Activated CD8-positive, alpha-beta memory T cell treated with anti-CD3 and anti-CD28 coated beads, Interleukin-2, amount 50 U/mL, for 1 hour (primary cell): Measurements from ENCODE around the gene RAD54L.
"Not testable (repeated sequence)": the region's sequence is repeated elsewhere in the genome, so short reads cannot be mapped to it uniquely, and the experiment has no call there.

Experiments
- DNase-seq: peaks from one replicate; pipeline ENCODE4 v3.0.0-alpha.2; 2020; ENCODE audit errors: extremely low read depth

The RAD54L gene

DNA sequence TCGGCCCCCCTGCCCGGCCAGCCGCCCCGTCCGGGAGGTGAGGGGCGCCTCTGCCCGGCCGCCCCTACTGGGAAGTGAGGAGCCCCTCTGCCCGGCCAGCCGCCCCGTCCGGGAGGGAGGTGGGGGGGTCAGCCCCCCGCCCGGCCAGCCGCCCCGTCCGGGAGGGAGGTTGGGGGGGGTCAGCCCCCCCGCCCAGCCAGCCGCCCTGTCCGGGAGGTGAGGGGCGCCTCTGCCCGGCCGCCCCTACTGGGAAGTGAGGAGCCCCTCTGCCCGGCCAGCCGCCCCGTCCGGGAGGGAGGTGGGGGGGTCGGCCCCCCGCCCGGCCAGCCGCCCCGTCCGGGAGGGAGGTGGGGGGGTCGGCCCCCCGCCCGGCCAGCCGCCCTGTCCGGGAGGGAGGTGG, 5.8 kb upstream of the RAD54L start:
- not testable (repeated sequence) for DNase-seq

DNA sequence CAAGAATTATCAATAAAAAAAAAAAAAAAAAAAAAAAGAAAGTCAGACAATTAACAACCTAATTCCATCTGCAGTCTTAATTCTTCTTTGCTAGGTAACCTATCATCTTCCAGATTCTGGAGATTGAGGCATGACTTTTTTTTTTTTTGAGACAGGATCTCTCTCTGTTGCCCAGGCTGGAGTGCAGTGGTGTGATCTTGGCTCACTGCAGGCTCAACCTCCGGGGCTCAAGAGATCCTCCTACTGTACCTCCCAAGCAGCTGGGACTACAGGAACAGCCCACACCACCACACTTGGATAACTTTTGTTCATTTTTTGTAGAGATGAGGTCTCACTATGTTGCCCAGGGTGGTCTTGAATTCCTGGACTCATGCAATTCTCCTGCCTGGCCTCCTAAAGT, 4.6 kb upstream of the RAD54L start:
- no peak for DNase-seq

DNA sequence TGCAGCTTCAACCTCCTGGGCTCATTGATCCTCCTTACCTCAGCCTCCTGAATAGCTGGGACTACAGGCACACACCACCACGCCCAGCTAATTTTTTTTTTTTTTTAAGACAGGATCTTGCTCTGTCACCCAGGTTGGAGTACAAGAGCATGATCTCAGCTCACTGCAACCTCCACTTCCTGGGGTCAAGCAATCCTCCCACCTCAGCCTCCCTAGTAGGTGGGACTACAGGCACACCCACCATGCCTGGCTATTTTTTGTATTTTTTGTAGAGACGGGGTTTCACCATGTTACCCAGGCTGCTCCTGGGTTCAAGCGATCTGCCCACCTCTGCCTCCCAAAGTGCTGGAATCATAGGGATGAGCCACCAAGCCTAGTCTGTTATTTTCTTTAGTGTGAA, 3.7 kb upstream of the RAD54L start:
- DNase-seq: not testable (repeated sequence)

DNA sequence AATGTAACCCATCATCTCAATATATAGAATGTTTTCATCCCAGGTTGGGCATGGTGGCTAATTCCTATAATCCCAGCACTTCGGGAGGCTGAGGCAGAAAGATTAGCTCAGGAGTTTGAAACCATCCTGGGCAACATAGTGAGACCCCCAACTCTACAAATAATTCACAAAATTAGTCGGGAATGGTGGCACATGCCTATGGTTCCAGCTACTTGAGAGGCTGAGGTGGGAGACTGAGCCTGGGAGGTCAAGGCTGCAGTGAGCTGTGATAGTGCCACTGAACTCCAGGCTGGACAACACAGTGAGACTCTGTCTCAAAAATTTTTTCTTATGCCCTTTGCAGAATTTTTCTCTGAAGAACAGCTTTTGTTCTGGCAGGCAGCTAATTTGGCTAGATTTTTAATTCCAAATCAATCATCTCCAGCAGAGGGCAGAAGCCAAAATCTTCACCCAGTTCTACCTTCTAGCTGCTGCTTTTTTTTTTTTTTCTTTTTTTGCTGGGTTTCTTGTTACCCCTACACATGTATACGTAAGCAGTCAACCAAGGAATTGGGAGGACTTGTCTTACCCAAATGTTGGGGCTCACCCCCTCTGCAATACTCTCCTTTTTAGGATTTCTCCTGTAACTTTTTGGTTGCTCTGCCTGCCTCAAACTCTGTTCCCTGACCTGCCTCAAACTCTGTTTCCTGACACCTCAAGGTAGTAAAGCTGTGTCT, 2.7 kb upstream of the RAD54L start:
- no peak for DNase-seq

DNA sequence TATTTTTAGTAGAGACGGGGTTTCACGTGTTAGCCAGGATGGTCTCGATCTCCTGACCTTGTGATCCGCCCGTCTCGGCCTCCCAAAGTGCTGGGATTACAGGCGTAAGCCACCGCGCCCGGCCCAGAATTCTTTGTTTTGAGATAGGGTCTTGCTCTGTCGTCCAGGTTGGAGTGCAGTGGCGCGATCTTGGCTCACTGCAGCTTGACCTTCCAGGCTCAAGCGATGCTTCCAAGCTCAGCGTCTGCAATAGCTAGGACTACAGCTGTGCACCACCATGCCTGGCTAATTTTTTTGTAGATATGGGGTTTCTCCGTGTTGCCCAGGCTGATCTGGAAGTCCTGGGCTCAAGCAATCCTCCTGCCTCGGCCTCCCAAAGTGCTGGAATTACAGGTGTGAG, 1.4 kb upstream of the RAD54L start:
- DNase-seq: not testable (repeated sequence)

DNA sequence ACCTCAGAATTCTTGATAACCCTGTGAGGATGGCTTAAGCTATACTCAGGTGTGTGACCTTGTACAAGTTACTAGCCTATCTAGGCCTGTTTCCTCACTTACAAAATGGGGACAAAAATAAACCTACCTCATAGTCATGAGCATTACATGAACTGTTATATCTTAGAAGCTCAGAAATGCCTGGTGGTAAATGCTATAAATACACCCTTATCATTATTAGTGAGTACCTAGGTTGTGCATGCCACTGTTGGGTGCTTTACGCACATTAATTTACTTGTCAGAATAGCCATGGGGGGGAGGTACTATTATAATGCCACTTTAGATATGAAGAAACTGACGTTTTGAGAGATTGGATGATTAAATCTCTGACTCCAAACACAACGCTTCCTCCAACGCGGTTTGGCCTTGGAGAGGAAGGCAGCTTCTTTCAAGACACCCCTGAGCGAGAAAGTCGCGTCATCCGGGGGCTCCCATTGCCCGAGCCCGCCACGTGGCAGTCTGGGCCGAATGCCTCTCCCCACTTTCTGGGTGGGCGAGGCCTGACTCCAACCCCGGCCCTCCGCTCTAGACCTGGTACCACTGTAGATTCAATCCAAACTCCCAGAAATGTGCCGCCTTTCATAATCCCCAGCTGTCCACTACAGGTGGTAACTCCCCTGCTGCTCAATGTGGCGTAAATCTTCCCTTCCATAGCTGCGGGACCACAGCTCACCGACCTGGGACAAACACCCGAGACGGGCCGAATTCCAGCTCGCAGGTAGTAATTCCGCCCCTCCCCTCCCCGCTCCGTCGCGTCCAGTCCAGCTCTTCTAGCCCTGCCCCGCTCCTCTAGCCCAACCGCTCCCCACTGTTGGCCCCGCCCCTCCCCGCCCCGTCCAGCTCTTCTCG, 771 bp upstream of the RAD54L start:
- DNase-seq: no peak

DNA sequence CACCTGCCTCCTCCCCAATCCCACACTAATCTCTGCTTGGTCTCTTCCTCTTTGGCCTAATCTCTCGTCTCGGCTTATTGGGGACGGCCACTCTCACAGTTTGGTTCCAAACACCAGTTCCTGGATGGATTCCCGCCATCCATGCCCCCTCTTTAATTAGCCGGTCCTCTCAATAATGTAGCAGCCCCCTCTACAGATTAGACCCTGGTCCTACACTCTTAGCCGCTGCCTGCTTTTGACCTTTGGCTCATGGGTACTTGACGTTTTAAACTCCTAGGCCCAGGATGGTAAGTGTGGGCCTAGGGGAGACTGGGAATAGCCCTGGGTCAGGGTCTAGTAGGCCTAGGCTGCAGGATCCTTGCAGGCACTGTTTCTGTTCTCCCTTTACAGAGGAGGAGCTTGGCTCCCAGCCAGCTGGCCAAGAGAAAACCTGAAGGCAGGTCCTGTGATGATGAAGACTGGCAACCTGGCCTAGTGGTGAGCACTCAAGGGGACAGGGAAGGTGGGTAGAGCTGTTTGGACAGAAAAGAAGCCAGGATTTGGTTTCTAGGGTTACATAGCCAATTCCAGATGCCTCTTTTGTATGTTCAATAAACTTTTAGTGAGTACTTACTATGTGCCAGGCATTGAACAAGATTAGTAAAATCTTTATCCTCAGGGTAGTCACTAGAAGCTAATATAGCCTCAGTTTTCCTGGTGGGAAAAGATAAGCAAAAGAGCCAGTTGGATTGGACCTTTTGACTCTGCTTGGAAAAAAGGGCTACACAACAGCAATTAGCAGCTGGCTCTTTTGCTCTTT, 758 bp downstream of the RAD54L start:
- no peak for DNase-seq

DNA sequence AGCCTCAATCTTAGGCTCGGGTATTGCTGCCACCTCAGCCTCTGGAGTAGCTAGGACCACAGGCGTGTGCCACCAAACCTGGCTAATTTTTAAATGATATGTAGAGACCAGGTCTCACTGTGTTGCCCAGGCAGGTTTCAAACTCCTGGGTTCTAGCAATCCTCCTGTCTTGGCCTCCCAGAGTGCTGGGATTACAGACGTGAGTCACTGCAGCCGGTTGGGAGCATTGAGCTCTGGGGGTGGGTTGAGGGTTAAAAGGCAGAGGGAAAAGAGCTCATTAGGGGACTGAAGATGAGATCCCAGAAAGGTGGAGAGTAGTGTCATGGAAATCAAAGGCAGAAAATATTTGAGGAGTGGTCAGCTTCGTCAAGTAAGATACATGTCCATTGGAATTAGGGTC, 7.1 kb downstream of the RAD54L start:
- no peak for DNase-seq

DNA sequence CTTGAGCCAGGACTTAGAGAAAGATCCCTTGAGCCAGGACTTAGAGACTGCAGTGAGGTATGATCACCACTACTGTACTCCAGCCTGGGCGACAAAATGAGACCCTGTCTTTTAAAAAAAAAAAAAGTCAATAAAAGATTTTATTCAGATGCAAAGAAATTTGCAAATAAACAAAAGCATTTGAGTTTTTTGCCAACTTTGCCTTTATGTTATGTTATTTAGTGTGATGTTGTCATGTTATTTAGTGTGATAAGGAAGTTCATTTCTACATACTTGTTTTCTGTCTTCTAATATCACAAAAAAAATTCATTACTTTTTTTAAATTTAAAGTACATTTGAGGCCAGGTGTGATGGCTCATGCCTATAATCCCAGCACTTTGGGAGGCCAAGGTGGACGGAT, 9.0 kb downstream of the RAD54L start:
- no peak for DNase-seq

DNA sequence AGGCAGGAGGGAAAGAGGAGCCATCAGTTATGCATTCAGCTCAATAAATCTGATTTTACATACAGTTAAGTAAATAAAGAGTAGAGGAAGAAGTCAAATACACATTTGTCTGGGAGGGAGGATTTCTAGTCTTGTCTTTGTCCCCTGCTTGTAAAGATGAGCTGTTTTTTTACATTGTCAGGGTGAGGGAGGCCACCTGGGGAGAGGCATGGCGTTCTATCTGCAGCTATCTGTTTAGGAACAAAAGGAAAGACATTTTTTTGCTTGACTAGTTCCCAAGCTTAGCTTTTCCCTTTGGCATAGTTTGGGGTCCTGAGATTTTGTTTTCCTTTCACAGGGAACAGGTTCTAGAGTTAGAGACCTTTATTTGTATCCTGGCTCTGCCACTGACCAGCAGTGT, 14.9 kb downstream of the RAD54L start:
- no peak for DNase-seq

DNA sequence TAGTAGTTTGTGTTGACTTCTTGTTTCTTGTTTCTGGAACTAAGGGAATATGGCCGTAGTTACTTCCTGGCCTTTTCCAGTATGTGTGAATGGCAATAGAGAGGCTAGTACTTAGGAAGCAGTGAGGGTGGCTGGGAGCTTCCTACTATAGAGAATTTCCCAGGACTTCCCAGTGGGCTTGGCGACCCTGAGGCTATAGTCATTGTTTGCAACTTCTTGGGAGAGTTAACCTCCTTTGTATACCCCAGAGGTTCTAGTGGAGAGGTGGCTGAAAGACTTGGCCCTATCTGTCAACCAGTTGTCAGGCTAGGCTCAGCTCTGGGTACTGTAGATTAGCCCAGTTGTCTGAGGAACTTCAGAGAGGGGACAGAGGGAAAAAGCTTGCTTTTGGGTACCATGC, 15.6 kb downstream of the RAD54L start:
- DNase-seq: no peak

DNA sequence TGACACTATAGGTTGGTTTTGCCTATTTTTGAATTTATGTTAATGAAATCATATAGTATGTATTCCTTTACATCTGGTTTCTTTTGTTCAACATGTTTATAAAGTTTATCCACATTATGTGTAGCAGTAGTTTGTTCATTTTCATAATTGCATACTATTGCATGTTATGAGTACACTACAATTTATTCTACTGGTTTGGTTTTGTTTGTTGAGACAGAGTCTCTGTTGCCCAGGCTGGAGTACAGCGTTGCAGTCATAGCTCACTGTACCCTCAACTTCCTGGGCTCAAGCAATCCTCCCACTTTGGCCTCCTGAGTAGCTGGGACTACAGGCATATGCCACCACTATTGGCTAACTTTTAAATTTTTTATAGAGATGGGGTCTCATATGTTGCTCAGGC, 21.0 kb downstream of the RAD54L start:
- DNase-seq: no peak

DNA sequence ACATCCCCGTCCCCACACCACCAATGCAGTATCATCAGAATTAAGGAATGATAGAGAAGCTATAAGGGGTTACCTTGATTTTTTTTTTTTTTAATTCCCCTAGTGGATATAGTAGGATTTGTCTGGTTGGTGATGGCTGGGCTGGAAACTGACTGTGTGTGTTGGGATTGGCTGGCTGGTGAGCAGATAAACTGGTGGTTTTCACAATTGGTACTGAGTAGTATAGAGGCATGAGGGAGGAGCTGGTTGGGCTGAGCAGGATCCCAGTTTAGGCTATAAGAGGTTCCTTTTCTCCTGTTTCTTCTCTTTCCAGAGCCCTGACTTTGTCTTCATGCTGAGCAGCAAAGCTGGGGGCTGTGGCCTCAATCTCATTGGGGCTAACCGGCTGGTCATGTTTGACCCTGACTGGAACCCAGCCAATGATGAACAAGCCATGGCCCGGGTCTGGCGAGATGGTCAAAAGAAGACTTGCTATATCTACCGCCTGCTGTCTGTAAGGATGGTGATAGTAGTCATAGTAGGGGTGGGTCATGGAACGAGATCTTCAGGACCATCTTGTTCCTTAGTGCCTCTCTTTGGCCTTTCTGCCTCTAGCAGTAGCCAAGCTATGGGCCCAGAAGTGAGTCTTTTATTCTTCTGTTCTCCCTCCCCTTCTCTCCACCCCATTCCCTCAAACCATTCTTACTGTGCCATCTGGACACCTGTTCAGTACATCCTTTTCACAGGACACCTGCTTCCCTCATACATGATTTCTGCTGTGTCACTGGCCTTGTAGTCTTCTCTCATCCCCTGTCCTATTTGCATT, 26.9 kb downstream of the RAD54L start:
- no peak for DNase-seq

DNA sequence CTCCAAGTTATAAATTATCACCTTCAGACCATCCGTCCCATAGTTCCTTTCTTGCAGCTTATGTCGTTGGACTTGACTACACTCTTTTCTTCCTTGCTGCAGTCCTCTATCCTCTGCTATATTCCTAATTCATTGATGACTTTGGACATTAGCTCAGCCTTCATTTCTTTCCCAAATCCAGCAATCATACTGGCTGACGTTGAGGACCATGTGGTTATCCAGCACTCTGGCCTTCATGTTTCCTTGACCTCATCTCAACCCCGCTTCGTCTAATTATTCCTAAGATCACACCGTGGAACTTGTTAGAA, 27.4 kb downstream of the RAD54L start:
- DNase-seq: no peak

DNA sequence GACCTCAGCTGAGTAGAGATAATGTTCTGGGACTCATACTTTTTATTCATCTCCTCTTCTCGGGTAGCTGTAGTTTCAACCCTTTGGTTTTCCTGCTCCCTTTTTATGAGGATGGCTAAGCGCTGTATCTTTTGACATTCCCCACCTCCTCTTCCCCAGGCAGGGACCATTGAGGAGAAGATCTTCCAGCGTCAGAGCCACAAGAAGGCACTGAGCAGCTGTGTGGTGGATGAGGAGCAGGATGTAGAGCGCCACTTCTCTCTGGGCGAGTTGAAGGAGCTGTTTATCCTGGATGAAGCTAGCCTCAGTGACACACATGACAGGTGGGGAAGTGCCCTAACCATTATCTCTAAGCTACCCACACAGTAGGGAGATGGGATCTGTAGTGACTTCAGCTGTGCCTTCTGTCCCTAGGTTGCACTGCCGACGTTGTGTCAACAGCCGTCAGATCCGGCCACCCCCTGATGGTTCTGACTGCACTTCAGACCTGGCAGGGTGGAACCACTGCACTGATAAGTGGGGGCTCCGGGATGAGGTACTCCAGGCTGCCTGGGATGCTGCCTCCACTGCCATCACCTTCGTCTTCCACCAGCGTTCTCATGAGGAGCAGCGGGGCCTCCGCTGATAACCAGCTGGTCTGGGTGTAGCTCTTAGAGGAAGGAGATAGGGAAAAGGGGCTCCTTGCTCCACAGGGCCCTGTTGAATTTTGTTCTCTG, 30.3 kb downstream of the RAD54L start:
- no peak for DNase-seq

DNA sequence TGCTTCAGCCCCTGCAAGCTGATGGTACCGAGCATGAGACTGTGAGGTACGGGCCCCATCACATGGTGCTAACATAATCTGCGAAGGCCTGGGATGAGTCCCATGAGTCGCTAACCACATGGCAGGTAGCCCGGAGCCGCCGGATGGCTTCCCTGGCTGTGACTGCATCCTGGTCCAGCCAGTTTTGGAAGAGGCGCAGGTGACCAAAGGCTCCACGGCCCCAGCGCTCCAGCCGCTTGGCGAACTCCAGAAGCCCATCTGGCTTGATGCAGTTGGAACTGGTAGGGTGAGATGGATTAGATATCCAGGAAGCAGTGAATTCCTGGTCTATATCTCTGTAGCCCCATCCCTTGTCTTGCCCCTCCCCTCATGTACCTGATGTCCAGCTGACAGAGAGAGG, 31.2 kb downstream of the RAD54L start:
- DNase-seq: no peak

DNA sequence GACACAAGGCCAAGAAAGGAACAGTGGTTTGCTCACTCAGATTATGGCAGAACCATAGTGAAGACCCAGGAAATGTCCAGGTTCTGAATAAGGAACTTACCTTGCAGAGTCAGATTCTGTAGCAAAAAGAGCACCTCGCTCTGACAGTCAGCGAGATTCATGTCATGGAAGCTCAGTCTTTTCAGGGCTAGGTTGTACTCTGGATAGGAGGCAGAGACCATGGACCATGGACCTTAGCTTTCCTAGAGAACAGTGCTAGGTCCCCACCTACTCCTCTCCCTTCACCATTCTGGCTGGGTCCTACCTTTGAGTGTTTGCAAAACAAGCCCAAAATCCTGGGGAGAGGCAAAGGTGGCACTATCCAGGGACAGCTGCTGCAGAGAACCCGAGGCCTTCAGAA, 32.5 kb downstream of the RAD54L start:
- DNase-seq: no peak

DNA sequence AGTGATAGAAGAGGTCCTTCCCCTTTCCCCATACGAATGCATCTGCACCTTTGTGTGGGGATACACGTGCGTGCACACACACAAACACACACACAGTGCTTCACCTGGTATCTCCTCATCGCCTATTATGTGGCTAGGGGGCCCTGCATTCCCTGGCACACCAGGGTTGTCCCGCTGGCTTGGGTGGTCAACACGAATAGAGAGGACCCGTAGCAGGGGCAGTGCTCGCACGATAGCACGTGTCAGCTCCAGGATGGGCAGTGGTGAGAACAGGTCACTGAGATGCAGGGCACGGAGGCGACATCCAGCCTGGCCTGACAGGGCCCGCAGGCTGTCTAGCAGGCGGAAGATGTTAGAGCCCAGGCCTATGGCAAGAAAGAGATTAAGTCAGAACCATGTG, 33.5 kb downstream of the RAD54L start:
- no peak for DNase-seq

DNA sequence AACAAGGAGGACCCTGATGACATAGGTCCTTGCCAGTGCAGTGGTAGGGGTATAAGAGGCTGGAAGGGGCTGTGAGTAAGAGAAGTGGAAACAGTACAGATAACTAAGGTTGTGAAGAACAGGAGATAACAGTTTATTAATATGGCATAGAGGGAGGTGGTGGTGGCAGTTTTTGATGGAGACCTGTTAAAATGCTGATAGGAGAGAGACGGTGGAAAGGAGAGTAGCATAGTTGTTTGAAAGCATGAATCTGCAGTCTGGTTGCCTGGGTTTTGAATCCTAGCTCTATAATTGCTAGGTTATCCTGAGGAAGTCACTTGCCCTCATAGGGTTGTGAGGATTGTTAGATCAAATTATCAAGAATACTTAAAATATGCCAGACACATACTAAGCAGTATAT, 36.5 kb downstream of the RAD54L start:
- DNase-seq: no peak

DNA sequence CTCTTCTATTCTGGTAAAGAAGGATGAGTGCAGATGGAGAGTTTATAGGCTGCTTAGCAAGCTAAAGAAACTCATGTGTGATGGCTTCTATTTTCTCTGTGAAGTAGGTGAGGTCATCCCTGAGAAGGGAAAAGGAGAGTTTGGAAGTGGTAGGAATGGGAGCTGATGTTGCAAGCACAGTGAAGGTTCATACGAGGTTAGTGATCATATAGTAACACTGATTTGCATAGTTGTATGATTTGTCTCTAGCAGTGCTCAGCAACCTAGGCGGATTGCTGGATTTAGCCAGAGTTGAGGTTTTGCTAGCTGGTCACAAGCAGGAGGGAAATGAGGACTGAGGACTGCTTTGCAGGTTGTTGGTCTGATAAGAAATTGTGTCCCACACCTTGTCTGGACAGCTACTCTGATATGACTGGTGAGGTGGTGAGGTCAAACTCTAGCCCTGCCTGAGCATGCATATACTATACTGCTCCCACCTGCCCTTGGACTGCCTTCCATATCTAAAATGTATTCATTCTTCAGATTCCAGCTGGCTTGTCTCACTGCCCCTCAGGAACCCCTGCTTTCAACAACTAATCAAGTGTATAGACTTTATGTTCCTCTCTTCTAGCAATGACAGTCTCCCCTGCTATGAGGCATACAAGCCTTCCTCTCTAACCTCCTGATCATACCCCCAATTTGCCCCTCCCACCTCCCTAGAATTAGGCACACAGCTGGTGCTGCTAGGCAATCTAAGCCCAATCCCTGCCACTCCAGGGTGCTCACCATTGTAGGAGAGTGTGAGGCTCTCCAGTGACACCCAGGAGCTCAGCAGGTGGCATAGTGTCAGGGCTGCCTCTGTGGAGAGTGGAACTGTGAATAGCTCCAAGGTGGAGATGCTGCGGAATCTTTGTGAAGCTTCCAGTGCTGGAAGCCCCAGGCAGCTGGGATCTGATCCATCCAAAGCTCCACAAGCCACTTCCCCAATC, 37.3 kb downstream of the RAD54L start:
- no peak for DNase-seq
